Stimulated activated CD4-positive, alpha-beta T cell treated with anti-CD3 and anti-CD28 coated beads, Interleukin-1b, Interleukin-23, amount 100 ng/mL, for 24 hours (primary cell): Measurements from ENCODE around the gene CDC45.
"Not testable (repeated sequence)": the region's sequence is repeated elsewhere in the genome, so short reads cannot be mapped to it uniquely, and the experiment has no call there.

ENCODE experiments used
- DNase-seq, 4 experiments: peaks; one replicate each; pipeline ENCODE4 v3.0.0-alpha.2; 2020; ENCODE audit warnings: low read depth in 4 of 4, low spot score in 1 of 4

The CDC45 gene

GRCh38 chr22:19526076-19526701 is 46.5 kb downstream of the CDC45 start:
- no peak for DNase-seq

GRCh38 chr22:19526702-19527111 is 47.0 kb downstream of the CDC45 start:
- no peak for DNase-seq

- DNase-seq: no peak
Measured at GRCh38 chr22:19527321-19527721, 47.6 kb downstream of the CDC45 start.

- no peak for DNase-seq
Measured at GRCh38 chr22:19527861-19528417, 48.2 kb downstream of the CDC45 start.

- no peak for DNase-seq
Measured at GRCh38 chr22:19529811-19530210, 50.1 kb downstream of the CDC45 start.

- DNase-seq: no peak
Measured at GRCh38 chr22:19530751-19531150, 51.0 kb downstream of the CDC45 start.

- not testable (repeated sequence) for DNase-seq
Measured at GRCh38 chr22:19531327-19531726, 51.6 kb downstream of the CDC45 start.

GRCh38 chr22:19533049-19533626 is 53.4 kb downstream of the CDC45 start:
- no peak for DNase-seq

- no peak for DNase-seq
Measured at GRCh38 chr22:19533857-19534256, 54.1 kb downstream of the CDC45 start.

GRCh38 chr22:19535001-19535400 is 55.3 kb downstream of the CDC45 start:
- DNase-seq: no peak

- DNase-seq: no peak
Measured at GRCh38 chr22:19536564-19536963, 56.8 kb downstream of the CDC45 start.

- no peak for DNase-seq
Measured at GRCh38 chr22:19537941-19538488, 58.3 kb downstream of the CDC45 start.

GRCh38 chr22:19540394-19540793 is 60.7 kb downstream of the CDC45 start:
- DNase-seq: no peak

GRCh38 chr22:19543970-19544708 is 64.4 kb downstream of the CDC45 start:
- no peak for DNase-seq

GRCh38 chr22:19545935-19546207 is 66.2 kb downstream of the CDC45 start:
- DNase-seq: no peak

GRCh38 chr22:19546680-19547079 is 67.0 kb downstream of the CDC45 start:
- DNase-seq: no peak

GRCh38 chr22:19547620-19548019 is 67.9 kb downstream of the CDC45 start:
- no peak for DNase-seq

GRCh38 chr22:19548427-19548826 is 68.7 kb downstream of the CDC45 start:
- DNase-seq: not testable (repeated sequence)

GRCh38 chr22:19548964-19549363 is 69.2 kb downstream of the CDC45 start:
- DNase-seq: no peak

- no peak for DNase-seq
Measured at GRCh38 chr22:19549428-19549827, 69.7 kb downstream of the CDC45 start.

- no peak for DNase-seq
Measured at GRCh38 chr22:19550382-19550781, 70.7 kb downstream of the CDC45 start.

GRCh38 chr22:19553201-19553600 is 73.5 kb downstream of the CDC45 start:
- no peak for DNase-seq
